T-helper 9 cell (primary cell): Measurements from ENCODE around the gene TENT5D.
"Not testable (repeated sequence)": the region's sequence is repeated elsewhere in the genome, so short reads cannot be mapped to it uniquely, and the experiment has no call there.

Source experiments
- DNase-seq: peaks from one replicate; pipeline ENCODE4 v3.0.0-alpha.2; 2020
- total RNA-seq, 2 donors: gene quantifications; one replicate each; lab custom pipeline; 2026; lab: John Stamatoyannopoulos, UW

TENT5D gene
- 0 reads per million in 2 donors for total RNA-seq

- DNase-seq: no peak
These were observed at the start of gene TENT5D for GRCh38 chrX:80420147-80420546. Gene TENT5D (plus strand): TSS chrX:80420447. CDS start chrX:80442540, 22,093 bp downstream.

DNA sequence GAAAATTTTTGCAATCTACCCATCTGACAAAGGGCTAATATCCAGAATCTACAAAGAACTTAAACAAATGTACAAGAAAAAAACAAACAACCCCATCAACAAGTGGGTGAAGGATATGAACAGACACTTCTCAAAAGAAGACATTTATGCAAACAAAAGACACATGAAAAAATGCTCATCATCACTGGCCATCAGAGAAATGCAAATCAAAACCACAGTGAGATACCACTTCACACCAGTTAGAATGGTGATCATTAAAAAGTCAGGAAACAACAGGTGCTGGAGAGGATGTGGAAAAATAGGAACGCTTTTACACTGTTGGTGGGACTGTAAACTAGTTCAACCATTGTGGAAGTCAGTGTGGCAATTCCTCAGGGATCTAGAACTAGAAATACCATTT is 34.6 kb upstream of the TENT5D start:
- not testable (repeated sequence) for DNase-seq

DNA sequence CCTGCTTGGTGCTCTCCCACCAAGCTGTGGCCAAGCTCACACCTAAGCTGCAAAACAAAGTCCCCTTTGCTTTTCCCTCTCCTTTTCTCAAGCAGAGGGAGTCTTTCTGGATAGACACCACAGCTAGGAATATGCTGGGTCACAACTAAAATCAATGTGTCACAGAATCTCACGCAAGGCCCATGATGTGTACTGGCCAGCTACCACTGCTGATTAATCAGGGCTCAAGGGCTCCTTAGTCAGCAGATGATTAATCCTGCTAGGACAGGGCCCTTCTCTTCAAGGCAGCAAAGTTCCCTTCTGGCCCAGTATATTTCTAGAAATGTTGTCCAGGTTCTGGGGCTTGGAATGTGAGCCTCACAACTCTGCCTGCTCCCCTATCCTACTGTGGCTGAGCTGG is 32.0 kb upstream of the TENT5D start:
- DNase-seq: no peak

DNA sequence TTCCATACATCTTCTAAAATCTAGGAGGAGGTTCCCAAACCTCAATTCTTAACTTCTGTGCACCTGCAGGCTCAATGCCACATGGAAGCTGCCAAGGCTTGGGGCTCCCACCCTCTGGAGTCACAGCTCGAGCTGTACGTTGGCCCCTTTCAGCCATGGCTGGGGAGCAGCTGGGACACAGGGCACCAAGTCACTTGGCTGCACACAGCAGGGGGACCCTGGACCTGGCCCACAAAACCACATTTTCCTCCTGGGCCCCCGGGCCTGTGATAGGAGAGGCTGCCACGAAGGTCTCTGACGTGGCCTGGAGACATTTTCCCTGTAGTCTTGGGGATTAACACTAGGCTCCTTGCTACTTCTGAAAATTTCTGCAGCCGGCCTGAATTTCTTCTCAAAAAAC is 8.2 kb upstream of the TENT5D start:
- no peak for DNase-seq

- DNase-seq: no peak
These were observed 2.8 kb downstream of the TENT5D start for GRCh38 chrX:80423000-80423399.

DNA sequence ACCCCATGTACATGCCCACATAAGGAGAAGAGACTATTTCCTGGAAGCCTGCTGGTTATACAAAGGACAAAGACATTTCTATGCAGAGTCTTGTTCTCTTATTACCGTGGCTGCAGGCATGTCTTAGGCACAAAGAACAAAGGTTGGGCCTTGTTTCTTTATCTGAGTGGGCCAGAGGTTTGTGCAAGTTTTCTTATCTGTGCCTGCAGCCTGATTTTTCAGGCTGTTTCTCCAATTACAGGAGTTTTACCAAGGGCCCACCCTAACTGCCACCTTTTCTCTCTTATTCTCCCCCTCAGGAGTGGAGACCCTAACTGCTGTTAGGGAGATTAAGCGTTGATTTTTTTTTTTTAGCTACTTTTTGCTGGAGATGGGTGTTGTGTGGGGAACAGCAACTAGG is 3.5 kb downstream of the TENT5D start:
- DNase-seq: no peak

DNA sequence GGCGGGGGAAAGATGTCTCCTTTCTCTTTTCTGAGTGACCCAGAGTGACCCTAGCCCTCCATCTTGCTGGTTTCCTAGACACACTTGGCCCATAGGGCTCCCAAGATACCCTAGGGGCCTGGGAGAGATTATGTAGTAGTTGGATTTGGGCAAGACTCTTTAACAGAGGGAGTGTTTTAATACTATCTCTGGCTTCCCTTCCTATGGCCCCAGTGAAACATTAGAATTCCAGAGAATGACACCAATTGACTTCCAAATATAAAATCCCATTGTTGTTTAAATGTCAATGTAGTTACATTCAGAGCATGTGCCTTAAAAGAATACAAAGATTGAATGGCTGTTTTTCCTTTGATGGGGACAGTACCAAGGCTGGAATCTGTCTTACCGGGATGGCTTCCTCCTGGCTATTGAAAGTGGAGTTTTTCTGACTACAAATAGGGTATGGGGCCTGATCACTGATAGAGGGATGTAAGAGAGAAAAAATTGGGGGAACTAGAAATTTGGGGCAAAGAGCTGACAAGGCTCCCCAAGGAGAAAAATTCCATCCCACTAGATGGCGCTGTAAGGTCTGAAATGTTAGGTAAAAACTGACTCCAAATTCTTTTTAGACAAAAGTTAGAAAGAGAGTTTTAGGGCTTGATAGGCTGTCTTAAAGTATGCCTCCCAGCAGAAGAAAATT is 10.7 kb downstream of the TENT5D start:
- no peak for DNase-seq

GRCh38 chrX:80431505-80431832 is 11.2 kb downstream of the TENT5D start:
- DNase-seq: no peak

DNA sequence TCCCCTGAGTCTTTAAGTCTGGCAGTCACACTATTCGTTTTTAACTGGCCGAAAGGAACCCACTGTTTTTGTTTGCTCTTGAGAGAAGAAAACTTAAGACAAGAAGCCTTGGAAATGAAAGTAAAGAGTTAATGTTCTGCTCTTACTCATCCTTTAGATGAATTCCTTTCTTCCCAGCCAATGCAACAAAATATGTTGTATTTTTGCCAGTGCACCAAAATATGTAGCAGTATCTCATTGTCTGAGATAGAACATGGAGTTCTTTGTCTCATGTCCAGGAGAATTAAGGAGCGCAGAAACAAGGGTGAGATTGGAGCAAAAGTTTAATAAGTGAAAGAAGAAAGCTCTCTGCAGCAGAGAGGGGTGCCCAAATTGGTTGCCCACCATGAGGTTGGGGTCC is 12.2 kb downstream of the TENT5D start:
- DNase-seq: no peak

DNA sequence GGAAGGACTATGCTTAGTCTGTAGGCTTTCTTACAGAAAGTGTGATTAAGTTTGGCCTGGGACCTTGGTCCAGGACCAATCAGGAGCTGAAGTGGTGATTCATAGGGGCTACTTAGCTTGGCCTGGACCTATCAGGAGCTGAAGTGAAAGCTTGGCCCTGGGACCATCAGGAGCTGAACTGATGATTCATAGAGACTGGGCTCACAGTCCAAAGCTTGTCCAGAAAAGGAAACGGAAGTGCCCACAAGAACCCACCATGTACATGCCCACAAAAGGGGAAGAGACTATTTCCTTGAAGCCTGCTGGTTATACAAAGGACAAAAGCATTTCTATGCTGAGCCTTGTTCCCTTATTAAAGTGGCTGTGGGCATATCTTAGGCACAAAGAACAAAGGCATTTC is 12.6 kb downstream of the TENT5D start:
- DNase-seq: no peak

GRCh38 chrX:80468166-80468565 is 47.9 kb downstream of the TENT5D start:
- DNase-seq: not testable (repeated sequence)

DNA sequence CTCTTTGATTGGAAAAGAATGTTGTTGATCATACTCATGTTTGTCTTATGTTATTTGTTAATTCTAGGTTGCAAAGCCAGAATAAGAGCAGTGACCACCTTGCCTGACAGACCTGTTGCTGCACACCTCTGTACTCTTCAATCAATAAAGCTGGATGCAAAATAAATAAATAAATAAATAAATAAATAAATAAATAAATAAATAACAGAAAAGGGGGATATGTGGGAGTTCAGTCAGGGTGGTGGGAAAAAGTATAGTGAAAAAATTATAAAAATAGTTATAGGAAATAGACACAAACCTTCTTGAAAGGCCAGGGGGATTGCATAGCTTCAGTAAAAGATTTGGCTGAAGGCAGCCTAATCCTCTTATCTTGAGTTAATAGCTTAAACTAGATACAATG is 51.3 kb downstream of the TENT5D start:
- DNase-seq: no peak

- DNase-seq: no peak
These were observed 65.3 kb downstream of the TENT5D start for GRCh38 chrX:80485543-80485942.

DNA sequence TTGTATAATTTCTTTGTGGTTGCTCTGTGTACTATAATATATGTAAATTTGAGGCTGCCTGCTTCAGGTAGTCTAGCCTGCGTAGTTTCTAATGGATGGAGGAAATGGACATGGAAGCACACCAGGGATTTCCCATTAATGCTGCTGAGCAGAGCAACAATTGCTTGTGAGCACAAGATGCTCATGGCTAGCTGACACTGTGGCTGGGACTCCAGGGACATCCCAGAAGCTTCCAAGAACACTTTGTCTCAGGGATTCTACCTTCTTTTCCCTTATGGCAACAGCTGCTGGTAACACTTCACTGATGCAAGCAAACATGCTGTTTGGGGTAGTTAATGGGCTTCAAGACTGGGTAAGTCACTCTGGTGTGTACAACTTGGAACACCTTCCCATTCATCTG is 66.1 kb downstream of the TENT5D start:
- DNase-seq: no peak

DNA sequence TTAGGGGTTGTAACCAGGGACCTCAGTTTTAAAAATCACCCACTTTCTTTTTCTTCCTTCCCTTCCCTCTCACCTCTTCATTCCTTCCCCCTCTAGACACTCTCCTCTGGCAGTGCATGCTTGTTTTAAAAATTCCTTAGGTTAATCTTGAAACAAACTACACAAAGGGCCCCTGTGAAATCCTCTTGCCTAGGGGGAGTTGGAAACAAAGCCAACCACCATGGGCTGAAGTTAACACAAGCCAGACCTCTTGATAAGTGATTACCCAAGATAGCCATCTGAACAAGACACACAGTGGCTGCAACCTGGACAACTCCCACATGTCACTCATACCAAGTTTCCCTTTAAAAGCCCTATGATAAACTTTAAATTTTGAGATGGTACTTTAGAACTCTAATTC is 68.9 kb downstream of the TENT5D start:
- no peak for DNase-seq
